NCI-H69 (cell line): ENCODE data around the gene PLAAT2.
A peak's percentile ranks its signal among the peaks of the same experiment; 100 is the strongest.
"Not testable (repeated sequence)": the region's sequence is repeated elsewhere in the genome, so short reads cannot be mapped to it uniquely, and the experiment has no call there.

ENCODE experiments used
- DNase-seq: peaks from one replicate; lab custom pipeline; 2025; lab: John Stamatoyannopoulos, UW

The PLAAT2 gene

GRCh38 chr11:63578882-63579281 is 15.7 kb upstream of the PLAAT2 start:
- not testable (repeated sequence) for DNase-seq

- DNase-seq, result no peak
Measured at GRCh38 chr11:63574856-63575602, 11.8 kb upstream of the PLAAT2 start.

DNA sequence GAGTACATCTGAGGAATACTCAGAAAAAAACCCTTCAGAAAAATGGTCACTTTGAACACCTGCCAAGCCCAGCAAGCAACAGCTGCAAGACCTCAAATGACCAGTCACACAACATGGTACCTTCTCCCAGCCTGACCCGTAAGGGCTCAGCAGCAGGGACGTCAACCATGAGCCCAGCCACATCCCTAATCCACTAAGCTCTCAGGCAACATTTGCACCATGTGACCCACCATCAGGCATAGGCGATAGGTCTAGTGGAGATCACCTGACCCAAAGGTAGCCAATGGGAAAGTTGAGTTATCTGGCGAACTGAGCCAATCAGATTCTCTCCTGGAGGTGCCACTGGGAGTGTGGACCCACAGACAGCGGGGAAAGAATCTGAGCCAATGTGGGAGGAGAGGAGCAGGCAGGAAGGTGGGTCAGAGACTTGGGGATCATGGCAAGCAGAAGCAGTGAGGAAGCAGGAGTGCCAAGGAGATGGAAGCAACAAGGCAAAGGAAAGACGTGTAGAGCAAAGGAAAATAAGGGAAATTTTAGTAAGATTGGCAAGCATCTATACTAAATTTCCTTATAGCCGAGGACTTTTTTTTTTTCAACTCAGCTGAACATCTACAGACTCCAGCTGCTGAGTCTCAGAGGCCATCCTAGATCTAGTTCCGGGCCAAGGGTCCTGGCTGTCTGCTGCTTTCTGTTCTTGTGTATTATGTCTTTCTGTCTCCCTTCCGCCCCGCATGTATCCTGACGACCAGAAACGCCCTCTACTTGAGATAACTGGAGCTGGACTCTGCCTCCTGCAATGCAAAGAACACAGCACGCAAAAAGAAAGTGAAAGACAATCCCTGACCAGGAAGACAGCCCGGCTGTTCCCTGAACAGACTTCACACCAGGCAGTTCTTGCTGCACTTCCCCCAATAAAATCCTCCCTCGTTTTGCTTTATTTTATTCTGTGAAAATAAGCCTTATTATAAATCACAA is 11.0 kb upstream of the PLAAT2 start:
- DNase-seq, result peak; percentile 11

- no peak for DNase-seq
Measured at GRCh38 chr11:63572026-63572688, 9.0 kb upstream of the PLAAT2 start.

GRCh38 chr11:63569570-63569969 is 6.4 kb upstream of the PLAAT2 start:
- no peak for DNase-seq

- no peak for DNase-seq
Measured at GRCh38 chr11:63567044-63567840, 4.1 kb upstream of the PLAAT2 start.

DNA sequence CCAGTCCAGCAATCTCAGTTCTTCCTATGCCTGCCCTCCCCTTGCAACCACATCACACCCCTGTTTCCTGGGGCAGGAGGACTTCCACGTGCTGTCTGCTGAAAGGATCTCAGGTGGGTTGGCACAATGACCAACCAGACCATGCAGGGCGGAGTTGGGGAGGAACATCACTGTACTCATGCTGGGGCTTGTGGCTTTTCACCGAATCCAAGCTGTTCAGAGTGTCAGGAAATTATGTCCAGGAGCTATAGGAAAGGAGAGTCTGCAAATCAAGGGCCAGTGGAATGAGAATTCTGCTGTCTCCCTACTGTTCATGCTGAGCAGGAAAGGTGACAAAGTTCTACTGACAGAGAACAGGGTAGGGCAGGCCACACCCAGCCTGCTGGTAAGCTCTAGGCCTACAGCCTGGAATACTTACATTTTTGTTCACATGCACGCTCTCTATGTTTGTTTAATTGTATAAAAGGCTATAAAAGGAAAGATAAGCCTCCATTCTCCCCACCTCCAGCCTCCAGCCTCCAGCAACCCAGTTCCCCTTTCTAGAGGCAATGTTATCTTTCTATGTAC is 1.7 kb upstream of the PLAAT2 start:
- DNase-seq, result no peak

- DNase-seq, result no peak
Measured at GRCh38 chr11:63564056-63564774, 1.0 kb upstream of the PLAAT2 start.

DNA sequence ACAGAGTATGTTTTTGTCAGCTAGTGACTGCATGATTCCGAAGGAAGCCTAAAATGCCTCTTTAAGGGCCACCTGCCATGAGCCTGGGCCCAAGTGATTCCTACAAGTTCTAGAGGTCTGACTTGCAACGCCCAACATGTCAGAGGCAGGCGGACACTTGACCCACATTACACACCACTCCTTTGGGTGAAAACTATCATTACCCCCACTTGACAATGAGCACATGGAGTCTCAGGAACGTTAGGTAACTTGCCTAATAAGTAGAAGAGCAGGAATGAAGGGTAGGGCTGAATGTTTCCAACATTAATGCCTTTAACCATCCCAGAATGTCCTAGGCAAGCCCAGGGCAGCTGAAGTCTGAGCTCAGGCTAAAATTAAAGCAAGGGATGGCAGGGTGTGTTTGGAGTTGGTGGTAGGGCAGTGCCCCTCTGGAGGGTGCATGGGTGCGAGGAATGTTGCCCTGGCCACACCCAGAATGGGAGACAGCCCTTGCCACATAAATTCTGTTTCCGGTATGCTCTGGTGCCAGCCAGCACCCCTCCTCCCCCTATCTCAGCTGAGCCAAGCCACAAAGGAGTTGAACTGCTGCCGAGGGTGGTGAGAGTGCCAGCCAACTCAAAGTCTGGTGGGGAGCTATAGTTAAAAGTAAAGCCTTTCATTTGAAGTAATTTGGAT is 2.5 kb downstream of the PLAAT2 start:
- DNase-seq, result no peak

- DNase-seq, result no peak
Measured at GRCh38 chr11:63558459-63559157, 4.6 kb downstream of the PLAAT2 start.

DNA sequence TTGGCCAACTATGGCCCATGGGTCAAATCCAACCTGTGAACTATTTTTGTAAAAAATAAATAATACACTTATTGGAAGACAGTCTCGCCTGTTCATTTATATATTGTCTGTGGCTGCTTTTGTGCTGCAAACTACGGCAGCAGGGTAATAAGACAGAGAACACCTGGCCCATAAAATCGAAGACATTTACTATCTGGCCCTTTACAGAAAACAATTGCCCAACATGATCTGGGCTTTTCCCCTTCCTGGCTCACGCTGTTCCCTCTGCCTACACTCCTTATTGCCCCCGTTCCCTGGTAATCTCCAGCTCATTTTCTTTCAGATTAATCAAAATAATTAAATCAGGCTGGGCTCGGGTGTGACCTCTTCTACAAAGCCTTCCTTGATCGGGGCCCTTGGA is 5.6 kb downstream of the PLAAT2 start:
- no peak for DNase-seq

- no peak for DNase-seq
Measured at GRCh38 chr11:63556404-63557013, 6.7 kb downstream of the PLAAT2 start.

DNA sequence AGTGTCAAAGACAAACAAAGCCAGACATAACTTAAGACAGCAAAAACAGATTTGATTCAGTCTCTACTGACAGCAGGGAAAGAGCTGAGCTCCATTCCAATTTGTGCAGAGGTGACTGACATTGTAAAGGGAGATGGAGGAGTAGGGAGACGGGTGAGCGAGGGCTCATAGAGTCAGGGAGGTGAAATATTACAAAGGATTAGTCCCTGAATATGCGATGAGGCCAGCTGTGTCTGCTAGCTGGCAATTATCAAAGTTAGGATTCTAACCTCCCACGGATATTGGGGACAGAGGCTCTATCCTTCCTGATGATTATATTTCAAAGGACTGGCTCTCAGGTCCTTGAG is 8.3 kb downstream of the PLAAT2 start:
- no peak for DNase-seq

DNA sequence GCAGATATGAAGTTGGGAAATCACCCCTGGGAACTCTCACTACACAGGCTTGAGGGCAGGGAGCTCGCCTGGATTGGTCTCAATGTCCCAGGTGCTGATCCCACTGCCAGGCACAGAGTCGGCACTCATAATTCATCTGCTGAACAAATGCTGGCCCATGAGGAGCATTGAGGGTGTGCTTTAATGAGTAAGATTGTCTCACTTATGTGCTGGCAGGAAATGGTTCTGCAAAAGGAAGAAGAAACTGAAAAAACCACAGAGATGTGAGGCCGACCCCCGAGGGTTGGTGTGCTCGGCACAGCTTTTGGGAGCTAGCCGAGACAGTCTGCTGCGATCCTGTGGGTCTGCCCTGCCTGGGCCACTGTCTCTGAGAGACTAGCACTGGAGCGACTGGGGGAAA is 9.4 kb downstream of the PLAAT2 start:
- DNase-seq, result no peak

- DNase-seq, result no peak
Measured at GRCh38 chr11:63552921-63553320, 10.3 kb downstream of the PLAAT2 start.

DNA sequence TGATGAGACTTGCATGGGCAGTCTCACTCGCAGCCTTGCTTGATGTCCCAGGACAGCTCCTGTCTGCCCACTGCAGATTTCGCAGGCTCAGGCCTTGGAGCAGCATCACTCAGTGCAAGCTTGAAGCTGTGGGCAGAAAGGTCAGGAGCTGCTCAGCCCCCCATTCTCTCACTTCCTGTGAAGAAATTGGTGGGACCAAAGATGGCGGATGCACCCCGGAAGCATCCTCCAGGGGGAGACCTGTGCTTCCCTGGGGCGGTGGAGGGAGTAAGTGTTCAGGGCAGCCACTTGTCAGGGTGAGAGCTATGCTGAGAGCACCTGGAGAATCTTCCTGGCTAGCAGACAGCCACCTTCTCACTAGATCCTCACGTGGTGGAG is 11.3 kb downstream of the PLAAT2 start:
- DNase-seq, result no peak

DNA sequence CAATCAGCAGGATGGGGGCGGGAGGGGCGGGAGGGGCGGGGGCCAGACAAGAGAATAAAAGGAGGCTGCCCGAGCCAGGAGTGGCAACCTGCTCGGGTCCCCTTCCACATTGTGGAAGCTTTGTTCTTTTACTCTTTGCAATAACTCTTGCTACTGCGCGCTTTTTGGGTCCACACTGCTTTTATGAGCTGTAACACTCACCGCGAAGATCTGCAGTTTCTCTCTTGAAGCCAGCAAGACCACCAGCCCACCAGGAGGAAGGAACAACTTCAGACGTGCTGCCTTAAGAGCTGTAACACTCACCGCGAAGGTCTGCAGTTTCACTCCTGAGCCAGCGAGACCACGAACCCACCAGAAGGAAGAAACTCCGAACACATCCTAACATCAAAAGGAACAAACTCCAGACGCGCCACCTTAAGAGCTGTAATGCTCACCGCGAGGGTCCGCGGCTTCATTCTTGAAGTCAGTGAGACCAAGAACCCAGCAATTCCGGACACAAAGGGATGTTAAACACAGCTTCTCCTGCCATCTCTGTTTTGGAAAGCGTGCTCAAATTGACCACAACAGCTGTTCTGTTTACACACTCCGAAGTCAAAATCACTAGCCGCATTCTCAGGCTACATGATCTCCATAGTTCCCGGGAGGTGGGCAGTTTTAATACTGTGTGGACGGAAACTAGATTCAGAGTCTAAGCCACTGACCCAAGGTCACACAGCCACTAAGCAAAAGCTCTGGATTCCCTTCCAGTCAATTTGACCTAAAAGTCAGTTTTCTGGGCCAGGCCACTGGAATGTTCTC is 11.9 kb downstream of the PLAAT2 start:
- DNase-seq, result no peak

DNA sequence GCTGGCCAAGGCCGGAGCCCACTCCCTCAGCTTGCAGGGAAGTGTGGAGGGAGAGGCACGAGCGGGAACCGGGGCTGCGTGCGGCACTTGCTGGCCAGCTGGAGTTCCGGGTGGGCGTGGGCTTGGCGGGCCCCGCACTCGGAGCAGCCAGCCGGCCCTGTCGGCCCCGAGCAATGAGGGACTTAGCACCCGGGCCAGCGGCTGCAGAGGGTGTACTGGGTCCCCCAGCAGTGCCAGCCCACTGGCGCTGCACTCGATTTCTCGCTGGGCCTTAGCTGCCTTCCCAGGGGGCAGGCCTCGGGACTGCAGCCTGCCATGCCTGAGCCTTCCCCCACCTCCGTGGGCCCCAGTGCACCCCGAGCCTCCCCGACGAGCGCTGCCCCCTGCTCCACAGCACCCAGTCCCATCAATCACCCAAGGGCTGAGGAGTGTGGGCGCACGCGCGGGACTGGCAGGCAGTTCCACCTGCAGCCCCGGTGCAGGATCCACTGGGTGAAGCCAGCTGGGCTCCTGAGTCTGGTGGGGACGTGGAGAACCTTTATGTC is 13.0 kb downstream of the PLAAT2 start:
- DNase-seq, result not testable (repeated sequence)
